Activated CD8-positive, alpha-beta memory T cell treated with anti-CD3 and anti-CD28 coated beads, Interleukin-2, amount 10 ng/mL, durations not matched to agents 7 days and 5 days (primary cell): ENCODE data around the gene LYPD1. TPM values are rescaled to one million over a fixed set of nuclear protein-coding genes. Genes with fewer than 3 reads are reported as not detected.

Experiments
- ATAC-seq: fragments of 150-1000 bp; cut with Tn5 transposase; one replicate; pipeline ENCODE4 v1.10.0; 2021; ENCODE audit warnings: moderate library complexity
- CTCF ChIA-PET: fragments of 350-600 bp; sonication (Branson Sonifier 250); formaldehyde crosslinking; loops from one replicate; lab custom pipeline; 2021; ENCODE audit warnings: antibody characterized with exemption; lab: Charles Lee
- DNase-seq: peaks from one replicate; pipeline ENCODE4 v3.0.0-alpha.2; 2020
- H3K27ac Mint-ChIP-seq: one replicate; pipeline ENCODE4 v1.8.0; 2021; ENCODE audit warnings: mild to moderate bottlenecking, mixed read lengths
- H3K27me3 Mint-ChIP-seq: one replicate; pipeline ENCODE4 v1.8.0; 2021; ENCODE audit warnings: mixed read lengths
- H3K36me3 Mint-ChIP-seq: one replicate; pipeline ENCODE4 v1.8.0; 2021; ENCODE audit warnings: mild to moderate bottlenecking, mixed read lengths
- H3K4me1 Mint-ChIP-seq: one replicate; pipeline ENCODE4 v1.8.0; 2021; ENCODE audit warnings: mixed read lengths
- H3K4me3 Mint-ChIP-seq: one replicate; pipeline ENCODE4 v1.8.0; 2021; ENCODE audit warnings: mild to moderate bottlenecking, moderate library complexity, mixed read lengths
- H3K9me3 Mint-ChIP-seq: one replicate; pipeline ENCODE4 v1.8.0; 2022; ENCODE audit warnings: low read depth, mixed read lengths
- total RNA-seq, 2 experiments: library from RNA; stranded (reverse); gene quantifications; one replicate each; pipeline ENCODE4 v1.2.3, GENCODE V29; 2021

LYPD1 gene
- total RNA-seq, 2 experiments from 2014 or later = not detected

DNA sequence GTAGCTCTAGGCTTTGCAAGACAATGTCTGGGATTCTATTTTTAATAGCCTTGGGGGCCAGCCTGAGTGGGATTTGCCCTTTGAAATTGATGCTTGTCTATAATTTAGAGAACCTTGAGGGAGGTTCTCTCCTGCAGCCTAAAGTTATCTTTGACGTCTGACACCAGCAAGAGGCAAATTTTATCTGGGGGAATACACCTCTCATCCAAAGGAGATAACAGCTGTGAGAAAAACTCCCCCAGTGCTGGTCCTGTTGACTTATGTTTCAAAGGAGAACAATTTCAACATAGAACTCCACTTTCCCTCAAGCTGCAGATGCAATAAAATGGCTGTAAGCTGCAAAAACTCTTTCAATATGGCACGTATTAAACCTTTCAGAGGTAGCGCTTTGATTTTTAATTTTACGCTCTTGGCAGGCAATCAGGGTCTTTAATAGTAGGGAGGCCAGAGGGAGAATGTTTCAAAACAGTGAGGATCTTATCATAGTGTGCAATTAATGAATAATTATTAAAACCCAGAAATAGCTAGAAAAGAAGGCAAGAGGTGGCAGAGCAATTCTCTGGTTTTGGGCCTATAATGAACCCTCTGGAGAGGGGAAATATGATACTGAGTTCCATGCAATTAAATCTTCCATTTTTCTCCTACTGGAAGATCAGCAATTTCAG lies 62.4 kb downstream of the LYPD1 start:
- H3K4me3 Mint-ChIP-seq = no peak overlapping the region
- no peak overlapping the region for H3K27ac Mint-ChIP-seq
- H3K4me1 Mint-ChIP-seq = no peaks in the 10 kb centered on the region
- CTCF ChIA-PET = no interaction called here
- DNase-seq (no peak), ATAC-seq (no peak)
- no peaks in the 10 kb centered on the region for H3K9me3 Mint-ChIP-seq
- H3K36me3 Mint-ChIP-seq = no peaks in the 10 kb centered on the region
- no peaks in the 10 kb centered on the region for H3K27me3 Mint-ChIP-seq

GRCh38 chr2:132606649-132607048 lies 63.4 kb downstream of the LYPD1 start:
- Mint-ChIP-seq H3K36me3 (no peaks in the 10 kb centered on the region), H3K4me1 (no peaks in the 10 kb centered on the region), H3K27me3 (no peaks in the 10 kb centered on the region), H3K4me3 (no peak overlapping the region), H3K9me3 (no peaks in the 10 kb centered on the region), H3K27ac (no peak overlapping the region)
- CTCF ChIA-PET = no interaction called here
- DNase-seq = no peak
- ATAC-seq = no peak

DNA sequence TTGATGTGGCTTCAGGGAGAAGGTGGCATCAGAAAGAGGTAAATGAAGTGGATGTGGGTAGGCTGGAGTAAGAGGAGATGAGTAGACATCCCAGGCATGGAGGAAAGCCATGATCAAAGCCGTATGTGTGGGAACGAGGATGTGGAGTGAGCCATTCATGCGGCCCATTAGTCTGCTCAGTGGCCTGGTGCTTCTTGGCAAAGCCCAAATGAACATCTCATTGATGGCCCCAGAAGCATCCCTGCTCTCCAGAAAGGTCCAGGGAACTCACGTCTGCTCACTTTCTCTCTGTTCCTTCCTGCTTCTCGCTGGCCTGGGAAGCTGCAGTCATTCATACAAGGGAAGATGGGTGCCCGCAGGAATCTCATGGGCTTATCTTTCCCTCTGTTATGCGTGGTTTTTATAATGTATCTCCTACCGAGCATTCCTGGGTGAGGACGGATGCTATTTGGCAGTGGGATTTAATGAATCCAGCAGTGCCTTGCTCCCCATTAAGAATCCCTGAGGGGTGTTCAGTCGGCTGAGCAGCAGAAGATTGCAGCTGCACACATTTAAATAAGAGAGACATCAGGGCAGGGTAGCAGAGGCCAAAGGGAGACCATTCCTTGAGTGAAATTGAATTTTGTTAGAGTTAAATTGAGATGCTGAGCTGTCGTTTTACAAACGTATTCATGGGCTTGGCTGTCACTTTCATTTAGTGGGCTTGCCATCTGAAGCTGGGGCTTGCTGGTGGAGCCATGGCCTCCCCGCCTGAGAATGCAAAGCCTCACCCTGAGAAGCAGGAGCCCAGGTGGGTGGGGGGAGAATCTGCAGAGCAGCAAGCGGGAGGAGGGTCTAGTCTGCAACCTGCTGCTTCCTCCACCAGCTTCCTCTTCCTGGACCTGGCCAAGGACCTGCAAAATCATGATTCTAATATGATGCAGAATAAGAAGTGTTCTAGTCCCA lies 64.5 kb downstream of the LYPD1 start:
- Mint-ChIP-seq H3K9me3 (no peaks in the 10 kb centered on the region), H3K27ac (no peak overlapping the region), H3K36me3 (no peaks in the 10 kb centered on the region), H3K27me3 (no peaks in the 10 kb centered on the region), H3K4me3 (no peak overlapping the region), H3K4me1 (no peaks in the 10 kb centered on the region)
- DNase-seq (no peak), ATAC-seq (no peak)
- CTCF ChIA-PET = no interaction called here

DNA sequence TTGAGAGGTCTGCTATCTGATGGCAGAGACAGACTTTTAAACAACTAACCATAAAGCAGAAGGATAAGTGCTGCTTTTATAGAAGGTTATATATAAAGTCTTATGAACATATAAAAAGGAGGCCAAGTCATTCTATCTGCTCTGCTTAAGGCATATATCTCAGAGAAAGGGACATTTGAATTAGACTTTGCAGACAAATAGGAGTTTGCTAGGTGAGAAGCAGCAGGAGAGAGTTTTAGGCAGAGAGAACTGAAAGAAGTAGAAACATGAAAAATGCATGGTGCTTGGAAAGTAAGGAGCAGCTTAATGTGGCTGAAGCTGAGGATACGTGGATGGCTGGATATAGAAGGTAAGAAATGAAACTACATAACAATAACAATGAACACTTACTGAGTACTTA lies 65.4 kb downstream of the LYPD1 start:
- CTCF ChIA-PET = no interaction called here
- no peak overlapping the region for H3K4me3 Mint-ChIP-seq

GRCh38 chr2:132599556-132599955 lies 70.4 kb downstream of the LYPD1 start:
- Mint-ChIP-seq H3K27me3 (no peaks in the 10 kb centered on the region), H3K4me3 (no peak overlapping the region), H3K36me3 (no peaks in the 10 kb centered on the region), H3K4me1 (no peaks in the 10 kb centered on the region), H3K9me3 (no peaks in the 10 kb centered on the region), H3K27ac (no peak overlapping the region)
- CTCF ChIA-PET = no interaction called here
- no peak for ATAC-seq
- no peak for DNase-seq

More for the DNA sequence above, 65.4 kb downstream of the LYPD1 start:
- no peaks in the 10 kb centered on the region for H3K36me3 Mint-ChIP-seq
- H3K27ac Mint-ChIP-seq = no peak overlapping the region
- H3K9me3 Mint-ChIP-seq = no peaks in the 10 kb centered on the region
- H3K4me1 Mint-ChIP-seq = no peaks in the 10 kb centered on the region
- DNase-seq (no peak), ATAC-seq (no peak)
- no peaks in the 10 kb centered on the region for H3K27me3 Mint-ChIP-seq

GRCh38 chr2:132598536-132598935 lies 71.5 kb downstream of the LYPD1 start:
- no peak for ATAC-seq
- no peaks in the 10 kb centered on the region for H3K27me3 Mint-ChIP-seq

DNA sequence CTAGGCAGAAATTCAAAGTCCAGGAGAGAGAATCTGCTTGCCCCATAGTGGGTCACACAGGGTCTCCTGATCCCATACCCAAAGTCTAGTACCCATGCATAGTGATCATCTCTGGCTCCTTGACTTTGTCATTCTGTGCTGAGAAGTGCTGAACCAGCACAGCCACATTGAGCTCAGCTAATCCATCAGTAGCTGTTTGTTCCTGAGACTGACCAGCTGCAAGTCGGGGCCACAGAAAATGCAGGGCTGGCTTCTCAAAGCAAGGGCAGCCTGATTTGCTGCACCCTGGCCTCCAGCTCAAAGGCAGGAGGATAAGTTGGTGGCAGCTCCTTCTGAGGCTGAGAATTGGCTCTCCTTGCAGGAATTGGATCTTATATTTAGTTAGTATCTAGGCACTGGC lies 72.2 kb downstream of the LYPD1 start:
- Mint-ChIP-seq H3K4me3 (no peak overlapping the region), H3K4me1 (no peaks in the 10 kb centered on the region), H3K27ac (no peak overlapping the region), H3K27me3 (no peaks in the 10 kb centered on the region), H3K36me3 (no peaks in the 10 kb centered on the region), H3K9me3 (no peaks in the 10 kb centered on the region)
- DNase-seq = no peak
- CTCF ChIA-PET = no interaction called here
- ATAC-seq = no peak

More at GRCh38 chr2:132598536-132598935, 71.5 kb downstream of the LYPD1 start:
- Mint-ChIP-seq H3K9me3 (no peaks in the 10 kb centered on the region), H3K4me3 (no peak overlapping the region), H3K36me3 (no peaks in the 10 kb centered on the region), H3K27ac (no peak overlapping the region), H3K4me1 (no peaks in the 10 kb centered on the region)
- CTCF ChIA-PET = no interaction called here
- DNase-seq = no peak

GRCh38 chr2:132597166-132597565 lies 72.8 kb downstream of the LYPD1 start:
- ATAC-seq = no peak
- H3K9me3 Mint-ChIP-seq = no peaks in the 10 kb centered on the region
- DNase-seq = no peak
- no peaks in the 10 kb centered on the region for H3K4me1 Mint-ChIP-seq
- H3K27ac Mint-ChIP-seq = no peak overlapping the region
- H3K27me3 Mint-ChIP-seq = no peaks in the 10 kb centered on the region
- H3K4me3 Mint-ChIP-seq = no peak overlapping the region
- no peaks in the 10 kb centered on the region for H3K36me3 Mint-ChIP-seq
- CTCF ChIA-PET = no interaction called here

GRCh38 chr2:132595693-132596092 lies 74.3 kb downstream of the LYPD1 start:
- CTCF ChIA-PET = no interaction called here
- no peaks in the 10 kb centered on the region for H3K4me1 Mint-ChIP-seq
- H3K36me3 Mint-ChIP-seq = no peaks in the 10 kb centered on the region
- ATAC-seq = no peak
- H3K27me3 Mint-ChIP-seq = no peaks in the 10 kb centered on the region
- DNase-seq = no peak
- H3K9me3 Mint-ChIP-seq = no peaks in the 10 kb centered on the region
- no peak overlapping the region for H3K27ac Mint-ChIP-seq
- H3K4me3 Mint-ChIP-seq = no peak overlapping the region

GRCh38 chr2:132595186-132595585 lies 74.8 kb downstream of the LYPD1 start:
- Mint-ChIP-seq H3K9me3 (no peaks in the 10 kb centered on the region), H3K27me3 (no peaks in the 10 kb centered on the region), H3K36me3 (no peaks in the 10 kb centered on the region), H3K27ac (no peak overlapping the region), H3K4me3 (no peak overlapping the region), H3K4me1 (no peaks in the 10 kb centered on the region)
- CTCF ChIA-PET = no interaction called here
- DNase-seq (no peak), ATAC-seq (no peak)
